Bone marrow (tissue), 2 donors: ENCODE results near the gene ACSL4.
"Not testable (repeated sequence)": the region's sequence is repeated elsewhere in the genome, so short reads cannot be mapped to it uniquely, and the experiment has no call there.

Source experiments
- DNase-seq, 2 donors: peaks; one replicate each; lab custom pipeline; 2025; lab: John Stamatoyannopoulos, UW

Gene ACSL4

DNA sequence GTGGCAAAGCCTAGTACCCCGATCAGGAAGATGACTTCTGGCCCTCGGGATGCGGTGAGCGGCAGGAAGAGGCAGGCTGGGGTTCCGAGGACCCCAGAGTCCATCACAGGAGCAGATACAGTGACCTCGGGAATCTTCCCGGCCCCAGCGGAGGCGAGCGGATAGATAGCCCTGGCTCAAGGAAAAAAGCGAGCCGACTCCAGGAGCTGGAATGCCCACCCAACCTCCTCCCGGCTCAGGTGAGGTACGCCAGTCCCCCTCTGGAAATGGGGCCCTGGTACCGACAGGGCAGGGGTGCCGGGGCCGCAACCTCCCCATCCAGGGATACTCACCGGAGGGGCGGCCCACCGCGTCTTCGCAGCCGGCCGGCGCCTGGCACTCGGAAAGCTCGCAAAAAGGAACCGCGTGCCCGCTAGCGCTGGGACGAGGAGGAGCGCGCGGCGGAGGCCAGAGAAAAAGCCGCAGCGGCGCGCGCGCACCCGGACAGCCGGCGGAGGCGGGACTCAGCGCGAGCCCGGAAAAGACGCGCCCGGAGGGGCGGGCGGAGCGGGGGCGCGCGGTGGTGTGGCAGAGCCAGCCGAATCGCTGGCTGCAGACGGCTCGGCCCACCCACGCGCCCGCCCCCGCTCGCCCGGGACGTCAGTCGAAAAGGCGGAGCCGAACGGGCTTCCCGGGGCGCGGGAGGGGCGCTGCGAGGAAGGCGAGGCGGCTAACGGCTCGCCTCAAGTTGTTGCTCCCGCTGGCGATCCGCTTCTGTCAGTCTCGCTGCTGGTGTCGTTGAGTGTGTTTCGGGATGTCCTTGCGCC, at the start of gene ACSL4:
ACSL4 (minus strand) TSS at position 451 of the 806 bp plus-strand sequence. CDS start 49,894 bp downstream, outside the sequence.
- DNase-seq: peak; percentile 33 to 47

DNA sequence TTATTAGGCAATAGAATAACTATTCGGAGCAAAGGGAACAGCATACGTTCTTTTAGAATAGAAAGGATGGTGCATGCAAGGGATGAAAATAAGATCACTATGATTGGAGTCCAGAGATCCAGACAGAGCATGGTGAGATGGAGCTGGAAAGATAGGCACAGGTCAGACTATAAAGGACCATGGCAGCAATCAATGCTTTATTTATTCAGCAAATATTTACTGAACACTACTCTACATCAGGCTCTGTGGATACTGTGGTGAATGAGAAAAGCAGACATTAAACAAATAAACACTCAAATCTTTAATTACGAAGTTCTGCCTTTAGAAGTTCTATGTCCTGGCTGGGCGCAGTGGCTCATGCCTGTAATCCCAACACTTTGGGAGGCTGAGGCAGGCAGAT, 44.7 kb upstream of the ACSL4 start:
- DNase-seq: no peak

DNA sequence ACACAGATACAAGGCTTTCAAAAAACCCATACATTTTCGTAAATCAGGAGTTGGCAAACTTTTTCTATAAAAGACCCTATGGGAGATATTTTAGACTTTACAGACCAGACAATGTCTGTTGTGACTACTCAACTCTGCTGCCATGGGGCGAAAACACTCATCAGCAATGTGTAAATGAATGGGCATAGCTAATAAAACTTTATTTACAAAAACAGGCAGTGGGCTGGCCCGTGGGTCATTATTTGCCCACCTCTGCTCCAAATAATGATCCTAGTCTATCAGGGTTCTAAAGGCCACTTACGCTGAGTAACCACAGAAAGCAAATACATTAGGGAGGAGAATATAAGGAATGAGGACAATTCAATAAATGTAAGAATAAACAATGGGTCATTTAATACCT, 43.9 kb upstream of the ACSL4 start:
- no peak for DNase-seq

DNA sequence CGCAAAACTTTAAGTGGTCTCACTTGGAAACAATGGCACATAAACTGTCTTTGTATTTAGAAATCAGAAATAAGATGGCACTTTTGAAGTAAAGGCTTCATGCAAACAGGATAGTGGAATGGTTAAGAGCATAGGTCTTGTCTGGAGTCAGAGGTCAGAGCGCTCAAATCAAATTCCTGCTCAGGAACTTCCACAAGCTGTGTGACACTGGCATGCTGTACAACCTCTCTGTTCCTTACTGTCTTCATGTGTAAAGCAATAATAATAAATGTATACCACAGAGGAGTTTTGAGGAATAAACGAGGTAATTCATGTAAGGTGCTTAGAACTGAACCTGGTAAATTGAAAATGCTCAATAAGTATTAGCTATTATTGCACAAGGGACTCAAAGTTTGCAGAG, 43.4 kb upstream of the ACSL4 start:
- DNase-seq: no peak

DNA sequence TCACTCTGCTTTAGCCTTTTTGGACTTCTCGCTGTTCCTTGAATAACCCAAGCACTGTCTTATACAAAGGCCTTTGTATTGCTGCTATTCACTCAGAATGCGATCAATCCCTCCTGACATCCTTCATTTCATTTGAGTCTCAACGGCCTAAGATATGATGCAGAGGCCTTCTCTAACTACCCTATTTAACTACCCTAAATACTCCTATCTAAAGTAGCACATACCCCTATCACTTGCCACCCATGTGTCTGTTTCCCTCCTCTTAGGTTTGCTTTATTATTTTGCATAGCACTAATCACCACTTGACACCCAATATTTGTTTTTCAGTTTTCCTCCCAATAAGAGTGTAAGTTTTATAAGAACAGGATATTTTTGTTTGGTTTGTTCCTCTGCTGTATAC, 42.3 kb upstream of the ACSL4 start:
- no peak for DNase-seq

DNA sequence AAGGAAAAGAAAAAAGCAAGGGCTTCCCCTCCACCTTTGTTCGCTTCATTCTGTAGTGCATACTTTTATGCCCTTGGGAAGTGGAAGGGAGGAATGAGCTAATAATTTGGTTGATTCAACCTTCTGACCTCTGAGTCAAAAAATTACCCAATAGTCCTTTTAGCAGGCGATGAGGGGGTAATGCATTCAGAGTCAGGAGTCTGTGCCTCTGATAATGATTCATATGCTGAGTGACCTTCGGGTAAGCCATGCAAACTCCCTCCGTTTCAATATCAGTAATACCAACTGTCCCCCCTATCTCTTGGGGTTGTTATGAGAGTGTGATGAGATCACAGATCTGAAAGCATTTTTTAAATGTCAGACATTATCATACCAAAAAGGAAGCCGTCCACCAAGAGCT, 41.6 kb upstream of the ACSL4 start:
- no peak for DNase-seq

DNA sequence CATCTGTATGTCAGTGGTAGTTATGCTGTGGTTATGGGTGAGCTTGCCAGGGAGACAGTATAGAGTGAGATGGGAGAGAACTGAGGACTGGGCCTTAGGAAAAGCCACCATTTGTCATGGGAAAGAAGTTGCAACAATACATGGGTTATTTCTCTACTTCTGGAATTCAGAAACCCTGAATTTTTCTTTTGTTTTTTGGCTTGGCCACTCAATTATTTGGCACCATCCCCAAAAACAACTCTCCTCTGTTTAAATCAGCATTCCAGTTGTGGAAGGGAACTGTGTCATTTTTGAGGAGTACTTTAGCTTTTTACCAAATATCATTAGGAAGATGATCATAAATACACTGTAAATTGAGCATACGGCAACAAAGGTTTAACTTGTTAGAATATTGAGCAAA, 41.1 kb upstream of the ACSL4 start:
- DNase-seq: no peak

DNA sequence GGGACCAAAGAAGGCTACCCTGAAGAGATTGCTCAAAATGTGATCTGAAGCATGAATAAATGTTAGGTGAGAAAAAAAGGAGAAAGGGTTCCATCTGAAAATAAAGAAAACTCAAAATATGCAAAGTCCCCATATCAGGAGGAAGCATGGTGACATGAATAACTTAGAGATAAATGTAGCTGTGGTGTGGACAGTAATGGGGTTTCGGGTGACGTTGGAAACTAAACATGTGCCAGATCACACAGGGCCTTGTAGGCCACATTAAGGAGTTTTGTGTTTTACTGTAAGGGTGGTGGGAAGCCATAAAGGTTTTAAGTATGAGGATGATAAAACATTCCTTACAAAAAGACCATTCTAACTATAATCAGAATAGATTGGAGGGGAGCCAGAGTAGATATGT, 40.3 kb upstream of the ACSL4 start:
- DNase-seq: no peak

DNA sequence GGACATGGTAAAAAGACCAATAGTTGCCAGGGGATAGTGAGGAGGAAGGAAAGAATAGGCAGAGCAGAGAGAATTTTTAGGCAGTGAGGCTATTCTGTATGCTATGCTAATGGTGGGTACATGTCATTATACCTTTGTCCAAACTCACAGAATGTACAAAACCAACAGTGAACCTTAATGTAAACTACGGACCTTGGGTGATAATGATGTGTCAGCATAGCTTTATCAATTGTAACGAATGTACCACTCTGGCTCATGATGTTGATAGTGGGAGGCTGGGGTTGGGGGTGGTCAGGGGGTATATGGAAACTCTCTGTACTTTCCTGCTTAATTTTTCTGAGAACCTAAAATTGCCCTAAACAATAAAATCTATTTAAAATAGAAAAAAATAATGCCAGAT, 37.7 kb upstream of the ACSL4 start:
- no peak for DNase-seq

DNA sequence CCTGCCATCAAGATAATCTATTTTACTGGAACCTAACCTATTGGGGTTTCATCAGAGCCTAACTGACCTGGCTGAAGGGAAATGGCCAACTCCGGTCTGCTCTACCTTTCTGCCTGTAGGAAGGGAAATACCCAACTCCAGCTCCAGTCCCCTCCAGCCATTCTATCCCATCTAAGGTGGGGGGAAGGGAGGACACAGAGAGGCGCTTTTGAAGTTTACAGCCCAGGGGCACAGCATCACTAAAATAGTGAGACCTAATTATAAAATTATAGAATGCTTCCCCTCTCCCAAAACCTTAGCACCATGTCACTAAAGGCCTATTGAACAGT, 27.8 kb upstream of the ACSL4 start:
- no peak for DNase-seq

DNA sequence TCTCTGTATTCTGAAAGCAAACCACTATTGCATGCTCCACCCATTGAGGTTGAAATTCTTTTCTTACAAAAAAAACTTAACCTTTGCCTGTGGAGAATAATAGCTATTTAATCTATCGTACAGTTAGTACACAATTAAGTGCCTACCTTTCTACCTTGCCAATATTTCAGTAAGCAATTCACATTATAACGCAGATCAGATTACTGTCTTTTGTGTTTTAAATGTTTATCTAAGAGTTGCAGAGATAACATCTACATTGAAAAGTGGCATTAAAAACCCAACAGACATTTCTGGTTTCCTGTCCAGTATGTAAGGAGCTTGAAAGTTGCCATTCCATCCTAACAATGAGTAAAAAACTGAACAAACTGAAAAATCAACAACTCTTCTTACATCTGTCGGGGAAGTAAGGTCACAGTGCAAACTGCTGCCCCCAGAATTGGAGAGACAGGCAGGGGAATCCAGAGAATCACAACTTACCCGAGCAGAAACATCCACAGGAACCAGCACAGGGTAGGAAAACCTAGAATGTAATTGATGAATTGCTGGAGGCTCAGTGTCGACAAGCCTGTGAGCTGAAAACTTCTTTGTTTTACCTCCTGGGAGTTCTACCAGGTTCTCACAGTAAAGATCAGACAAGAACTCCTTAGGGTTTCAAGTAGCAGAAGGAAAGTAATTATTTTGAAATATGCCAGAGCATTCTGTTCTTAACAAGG, 27.3 kb upstream of the ACSL4 start:
- DNase-seq: peak in 1 of 2 donors; percentile 1

DNA sequence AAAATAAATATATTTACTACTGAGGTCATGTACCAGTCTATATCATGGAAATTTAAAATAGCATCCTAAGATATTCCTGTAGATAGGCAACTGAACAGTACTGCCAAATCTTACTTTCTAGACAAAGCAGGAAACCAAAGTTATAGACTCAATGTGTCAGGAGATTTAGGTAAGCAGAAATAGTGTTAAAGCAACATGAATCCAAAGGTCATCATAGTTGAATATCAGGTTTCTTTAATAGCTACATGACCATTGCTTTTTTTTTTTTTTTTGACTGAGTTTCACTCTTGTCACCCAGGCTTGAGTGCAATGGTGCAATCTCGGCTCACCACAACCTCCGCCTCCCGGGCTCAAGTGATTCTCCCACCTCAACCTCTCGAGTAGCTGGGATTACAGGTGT, 20.2 kb upstream of the ACSL4 start:
- no peak for DNase-seq

DNA sequence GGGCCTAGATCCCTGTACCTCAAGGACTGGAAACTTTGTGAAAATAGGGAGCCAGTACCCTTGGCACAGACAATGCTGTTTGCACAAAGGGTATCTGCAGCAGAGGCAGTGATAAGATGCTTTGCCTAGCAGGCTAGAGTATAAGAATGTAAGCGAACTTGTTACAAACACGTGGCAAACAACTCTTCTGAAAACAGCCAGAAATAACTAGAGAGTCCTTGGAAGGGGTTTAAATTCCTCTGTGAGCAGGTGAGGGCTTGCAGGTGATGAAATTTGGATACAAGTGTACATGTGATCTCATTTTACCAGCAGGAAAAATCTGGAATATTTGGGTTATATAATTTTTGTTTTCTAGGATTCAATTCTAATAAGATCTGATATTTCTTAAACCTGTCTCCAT, 18.6 kb upstream of the ACSL4 start:
- no peak for DNase-seq

DNA sequence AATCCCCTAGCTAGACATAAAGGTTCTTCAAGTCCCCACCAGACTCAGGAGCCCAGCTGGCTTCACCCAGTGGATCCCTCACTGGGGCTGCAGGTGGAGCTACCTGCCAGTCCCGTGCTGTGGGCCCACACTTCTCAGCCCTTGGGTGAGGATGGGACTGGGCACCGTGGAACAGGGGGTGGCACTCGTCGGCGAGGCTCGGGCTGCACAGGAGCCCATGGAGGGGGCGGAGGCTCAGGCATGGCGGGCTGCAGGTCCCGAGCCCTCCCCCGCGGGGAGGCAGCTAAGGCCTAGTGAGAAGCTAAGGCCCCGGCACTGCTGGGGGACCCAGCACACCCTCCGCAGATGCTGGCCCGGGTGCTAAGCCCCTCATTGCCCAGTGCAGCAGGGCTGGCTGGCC, 16.1 kb upstream of the ACSL4 start:
- DNase-seq: no peak

DNA sequence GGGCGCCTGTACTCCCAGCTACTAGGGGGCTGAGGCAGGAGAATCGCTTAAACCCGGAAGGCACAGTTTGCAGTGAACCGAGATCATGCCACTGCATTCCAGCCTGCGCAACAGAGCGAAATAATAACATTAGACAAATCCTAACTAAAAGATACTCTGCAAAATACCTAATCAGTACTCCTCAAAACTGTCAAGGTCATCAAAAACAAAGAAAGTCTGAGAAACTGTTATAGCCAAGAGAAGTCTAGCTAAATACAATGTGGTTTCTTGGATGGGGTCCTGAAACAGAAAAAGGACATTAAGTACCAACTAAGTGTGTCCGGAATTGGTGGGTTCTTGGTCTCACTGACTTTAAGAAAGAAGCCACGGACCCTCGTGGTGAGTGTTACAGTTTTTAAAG, 14.6 kb upstream of the ACSL4 start:
- DNase-seq: no peak

DNA sequence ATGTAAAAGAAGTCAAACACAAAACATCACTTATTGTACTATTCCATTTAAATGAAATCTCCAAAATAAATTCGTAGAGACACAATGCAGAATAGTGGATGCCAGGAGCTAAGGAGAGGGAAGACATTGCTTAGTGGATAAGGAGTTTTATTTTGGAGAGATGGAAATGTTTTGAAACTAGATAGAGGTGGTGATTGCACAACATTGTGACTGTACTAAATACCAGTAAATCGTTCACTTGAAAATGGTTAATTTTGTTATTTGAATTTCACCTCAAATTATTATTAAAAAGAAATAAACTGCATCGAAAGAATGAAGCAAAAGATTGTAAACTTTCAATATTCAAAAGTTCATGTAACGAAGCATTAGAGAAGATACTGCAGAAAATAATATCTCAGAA, 9.7 kb upstream of the ACSL4 start:
- no peak for DNase-seq

DNA sequence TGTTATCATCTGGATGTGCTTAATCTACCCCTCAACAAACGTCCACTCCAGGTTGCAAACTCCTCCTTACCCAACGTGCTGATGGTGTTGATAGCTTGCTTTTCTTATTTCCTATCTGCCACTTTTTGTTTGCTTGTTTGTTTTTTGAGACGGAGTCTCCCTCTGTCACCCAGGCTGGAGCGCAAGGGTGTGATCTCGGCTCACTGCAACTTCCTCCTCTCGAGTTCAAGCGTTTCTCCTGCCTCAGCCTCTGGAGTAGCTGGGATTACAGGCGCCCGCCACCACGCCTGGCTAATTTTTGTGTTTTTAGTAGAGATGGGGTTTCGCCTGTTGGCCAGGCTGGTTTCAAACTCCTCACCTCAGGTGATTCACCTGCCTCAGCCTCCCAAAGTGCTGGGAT, 7.8 kb upstream of the ACSL4 start:
- DNase-seq: not testable (repeated sequence)

DNA sequence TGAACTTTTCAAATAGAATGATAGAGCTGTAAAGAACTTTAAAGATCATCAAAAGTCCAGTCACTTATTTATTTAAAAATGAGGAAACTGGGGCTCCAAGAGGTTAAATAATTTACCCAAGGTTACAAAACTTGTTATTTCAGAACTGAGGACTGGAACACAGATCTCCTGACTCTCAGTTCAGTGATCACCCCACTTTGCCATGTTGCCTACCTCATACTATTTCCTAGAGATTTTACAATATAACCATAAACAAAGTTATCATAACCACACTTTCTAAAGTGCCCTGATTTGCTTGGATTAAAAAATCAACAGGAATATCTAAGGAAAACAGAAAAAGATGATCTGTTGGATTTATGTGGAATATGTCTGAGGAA, 7.4 kb upstream of the ACSL4 start:
- DNase-seq: no peak

DNA sequence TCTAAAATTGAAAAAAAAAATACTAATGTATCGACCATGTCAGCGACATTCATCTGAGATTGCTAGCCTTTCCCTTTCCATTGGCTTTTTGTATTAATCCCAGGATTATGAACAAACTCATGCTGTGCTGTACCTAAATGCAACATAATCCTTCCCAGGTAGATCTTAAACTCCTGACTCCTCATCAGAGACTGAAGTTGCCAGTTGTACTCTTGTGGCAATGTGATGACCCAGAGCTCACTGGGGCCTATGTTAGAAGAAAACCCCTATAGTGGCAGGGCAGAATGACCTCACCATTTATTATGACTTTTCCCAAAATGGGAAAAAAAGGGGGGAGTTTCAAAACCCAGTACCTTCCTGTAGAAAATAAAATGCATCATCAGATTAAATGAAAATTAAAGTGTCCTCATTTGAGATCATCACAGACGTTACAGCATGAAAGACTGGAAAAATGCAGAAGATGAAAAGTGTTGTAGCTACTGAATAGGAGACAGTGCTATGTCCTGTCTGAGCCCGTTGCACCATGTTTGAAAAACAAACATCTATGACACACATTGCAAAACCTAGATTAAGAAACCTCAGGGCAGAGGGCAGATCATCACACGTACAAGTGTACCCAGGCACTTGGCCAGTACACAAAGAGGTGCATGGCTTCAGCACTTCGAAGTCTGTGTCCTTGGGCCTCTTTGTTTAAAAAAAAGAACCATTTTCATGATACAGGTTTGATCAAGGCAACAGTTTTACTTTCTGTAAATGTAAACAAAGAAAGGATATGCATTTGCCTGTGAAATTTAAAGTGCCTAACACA, 6.8 kb upstream of the ACSL4 start:
- no peak for DNase-seq

DNA sequence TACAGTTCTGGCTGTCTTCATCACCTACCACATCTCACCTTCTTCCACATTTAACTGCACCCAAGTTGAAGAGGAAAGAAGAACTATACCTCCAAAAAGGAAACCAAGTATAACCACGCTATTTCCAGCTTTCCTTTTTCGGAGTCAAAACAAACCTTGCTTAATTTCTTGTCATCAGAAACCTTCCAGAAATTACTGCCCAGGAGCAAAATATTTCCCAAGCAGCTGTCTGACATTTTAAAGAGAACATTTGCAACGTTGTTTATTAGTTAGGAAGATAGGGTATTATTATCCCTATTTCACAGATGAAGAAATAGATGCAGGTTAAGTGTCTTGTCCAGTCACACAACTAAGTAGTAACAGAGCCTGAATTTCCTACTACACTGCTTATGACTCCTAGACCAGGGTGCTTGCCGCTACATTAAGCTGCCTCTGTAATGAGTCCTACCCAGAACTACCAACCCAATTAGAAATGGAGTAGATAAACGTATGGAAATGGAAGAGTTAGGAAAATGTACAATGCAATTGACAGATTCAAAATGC, 2.2 kb upstream of the ACSL4 start:
- no peak for DNase-seq

DNA sequence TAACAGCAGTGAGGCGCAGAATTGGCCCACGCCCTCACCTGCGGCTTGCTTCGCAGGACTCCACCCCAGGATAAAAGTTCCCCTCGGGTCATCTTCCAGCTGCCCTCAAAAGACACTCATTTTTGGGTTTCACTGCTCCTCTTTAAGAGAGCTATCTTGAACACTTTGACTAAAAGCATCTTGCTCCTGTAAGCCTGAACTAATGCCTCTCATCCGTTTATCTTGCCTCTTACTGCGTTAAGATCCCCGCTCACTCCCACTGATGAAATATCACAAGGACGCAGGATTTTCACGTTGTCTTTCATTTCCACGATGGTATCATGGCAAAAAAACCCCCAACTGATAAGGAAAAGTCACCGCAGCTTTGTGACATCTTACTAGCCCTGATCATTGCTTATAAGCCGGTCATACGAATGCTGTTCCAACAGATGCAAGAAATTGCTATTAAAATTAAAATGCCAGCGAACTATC, 591 bp upstream of the ACSL4 start:
- no peak for DNase-seq

DNA sequence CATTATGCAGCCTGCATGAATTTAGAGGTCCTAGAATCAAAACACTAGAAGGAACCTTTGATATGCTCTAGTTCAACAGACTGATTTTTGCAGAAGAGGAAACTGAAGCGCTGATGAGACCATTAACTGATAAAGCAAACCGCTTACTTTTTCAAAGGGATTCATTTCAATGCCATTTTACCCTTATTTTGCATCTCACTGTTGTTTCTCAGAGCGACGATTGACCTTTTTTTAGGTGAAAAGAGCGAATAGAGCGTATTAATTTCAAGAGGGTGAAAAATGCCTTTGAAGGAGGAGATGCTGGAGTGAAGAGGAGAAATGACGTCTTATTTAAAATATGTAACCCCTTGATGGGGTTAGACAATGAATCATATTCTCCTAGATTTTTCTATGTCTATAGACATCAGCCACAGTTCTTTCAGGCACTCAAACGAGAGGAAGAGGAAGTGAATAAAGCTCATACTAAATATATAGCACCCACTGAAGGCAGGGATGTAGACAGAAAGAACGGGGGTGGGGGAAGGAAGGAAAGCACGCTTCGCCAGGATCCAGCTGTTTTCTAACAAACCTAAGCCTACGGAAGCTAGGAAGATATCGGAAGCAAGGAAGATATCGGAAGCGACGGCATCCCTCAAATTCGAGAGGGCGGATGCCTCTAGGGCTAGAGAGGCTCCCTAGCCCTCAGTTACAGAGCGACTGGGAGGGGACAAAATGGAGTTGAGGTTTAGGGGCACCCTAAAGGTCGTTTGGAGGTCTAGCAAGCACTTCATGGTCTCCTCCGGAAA, 848 bp downstream of the ACSL4 start:
- peak; percentile 40 to 48 for DNase-seq
